Fibroblast of skin of back (primary cell): Measurements from ENCODE around the gene VEZF1.
"Not testable (repeated sequence)": the region's sequence is repeated elsewhere in the genome, so short reads cannot be mapped to it uniquely, and the experiment has no call there.

ENCODE experiments used
- DNase-seq: peaks from one replicate; pipeline ENCODE4 v3.0.0-alpha.2; 2013

VEZF1 gene

DNA sequence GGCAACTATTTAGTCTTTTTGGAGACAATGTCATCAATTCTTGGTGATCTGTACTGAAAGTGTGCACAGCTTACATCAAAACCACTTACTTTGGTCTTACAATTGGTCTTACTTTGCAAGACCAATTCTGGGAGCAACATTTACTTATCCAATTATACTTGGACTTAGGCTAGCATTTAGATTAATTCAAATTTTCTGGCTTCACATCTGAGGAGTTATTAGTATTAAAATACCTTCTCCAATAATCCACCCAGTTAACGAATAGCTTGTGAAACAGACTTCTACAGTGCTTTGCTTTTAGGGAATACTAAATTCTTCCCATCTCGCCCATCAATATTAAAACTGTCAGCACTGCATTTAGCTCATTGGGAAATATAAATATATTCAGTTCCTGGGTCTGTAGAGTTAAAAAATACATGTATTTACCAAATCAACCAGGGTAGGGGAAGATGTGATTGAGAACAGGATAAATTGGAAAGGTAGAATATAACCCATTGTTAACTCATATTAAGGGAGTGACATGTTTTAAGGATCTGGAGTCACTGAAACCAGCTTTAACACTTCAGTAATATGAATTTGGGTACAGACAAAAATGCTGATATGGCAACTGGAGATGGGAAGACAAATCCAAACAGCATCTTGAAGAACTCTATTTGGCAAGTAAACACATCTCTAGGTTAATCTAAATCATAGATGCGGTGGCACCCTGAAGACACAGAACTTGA is 9.2 kb upstream of the VEZF1 start:
- no peak for DNase-seq

DNA sequence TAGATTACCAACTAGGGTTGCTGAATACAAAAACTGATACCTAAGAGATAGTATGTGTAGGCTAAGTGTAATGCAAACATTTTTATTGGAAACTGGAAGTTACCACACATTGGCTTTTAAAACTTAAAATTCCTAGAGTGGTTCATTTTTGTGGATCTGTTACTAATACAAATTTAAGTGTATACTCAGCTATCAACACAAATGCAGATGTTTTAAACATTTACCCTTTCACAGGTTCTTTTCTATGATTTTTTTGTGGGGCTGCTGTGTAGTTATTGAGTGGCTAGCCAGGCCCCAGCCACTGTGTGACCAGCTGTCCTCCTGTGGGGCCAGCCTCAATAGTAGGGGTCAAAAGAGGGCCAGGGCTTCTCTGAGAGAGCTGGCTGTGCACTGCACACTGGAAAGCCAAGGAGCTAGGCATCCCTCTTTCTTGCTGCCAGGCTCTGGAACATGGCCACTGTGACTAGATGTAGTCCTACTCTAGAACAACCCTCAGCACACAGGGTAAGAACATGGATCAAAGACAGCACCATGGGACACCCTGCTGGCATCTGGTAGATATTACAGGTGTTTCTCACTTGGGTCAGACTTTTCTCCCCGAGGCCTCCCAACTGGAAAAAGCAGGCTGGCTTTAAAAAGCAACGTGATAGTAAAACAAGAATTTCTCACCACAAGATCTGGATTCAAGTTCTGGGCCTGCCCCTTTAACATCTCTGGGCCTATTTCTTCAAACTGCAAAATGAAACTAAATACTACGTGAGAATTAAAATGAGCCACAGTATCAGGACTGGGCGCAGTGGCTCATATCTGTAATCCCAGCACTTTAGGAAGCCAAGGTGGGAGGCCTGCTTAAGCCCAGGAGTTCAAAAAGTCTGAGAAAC is 7.3 kb upstream of the VEZF1 start:
- DNase-seq: peak; percentile 81

DNA sequence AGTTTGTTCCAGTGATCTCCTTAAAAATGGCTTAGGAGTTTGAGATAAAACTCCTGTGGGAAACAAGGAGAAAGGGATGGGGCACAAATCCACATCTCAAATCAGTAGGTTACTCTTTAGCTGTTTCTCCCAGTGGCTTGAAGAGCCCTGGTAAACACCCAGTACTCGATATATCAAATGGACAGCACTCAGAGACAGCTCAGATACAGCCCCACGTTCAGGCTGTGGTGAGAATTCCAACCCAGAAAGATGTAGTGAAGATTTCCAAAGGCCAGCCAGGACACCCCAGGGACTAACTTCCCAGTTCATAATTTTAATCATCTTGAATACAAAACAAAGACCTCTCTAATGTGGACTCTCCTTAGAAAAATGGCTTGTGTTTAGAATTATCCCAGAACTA is 6.4 kb upstream of the VEZF1 start:
- DNase-seq: no peak

DNA sequence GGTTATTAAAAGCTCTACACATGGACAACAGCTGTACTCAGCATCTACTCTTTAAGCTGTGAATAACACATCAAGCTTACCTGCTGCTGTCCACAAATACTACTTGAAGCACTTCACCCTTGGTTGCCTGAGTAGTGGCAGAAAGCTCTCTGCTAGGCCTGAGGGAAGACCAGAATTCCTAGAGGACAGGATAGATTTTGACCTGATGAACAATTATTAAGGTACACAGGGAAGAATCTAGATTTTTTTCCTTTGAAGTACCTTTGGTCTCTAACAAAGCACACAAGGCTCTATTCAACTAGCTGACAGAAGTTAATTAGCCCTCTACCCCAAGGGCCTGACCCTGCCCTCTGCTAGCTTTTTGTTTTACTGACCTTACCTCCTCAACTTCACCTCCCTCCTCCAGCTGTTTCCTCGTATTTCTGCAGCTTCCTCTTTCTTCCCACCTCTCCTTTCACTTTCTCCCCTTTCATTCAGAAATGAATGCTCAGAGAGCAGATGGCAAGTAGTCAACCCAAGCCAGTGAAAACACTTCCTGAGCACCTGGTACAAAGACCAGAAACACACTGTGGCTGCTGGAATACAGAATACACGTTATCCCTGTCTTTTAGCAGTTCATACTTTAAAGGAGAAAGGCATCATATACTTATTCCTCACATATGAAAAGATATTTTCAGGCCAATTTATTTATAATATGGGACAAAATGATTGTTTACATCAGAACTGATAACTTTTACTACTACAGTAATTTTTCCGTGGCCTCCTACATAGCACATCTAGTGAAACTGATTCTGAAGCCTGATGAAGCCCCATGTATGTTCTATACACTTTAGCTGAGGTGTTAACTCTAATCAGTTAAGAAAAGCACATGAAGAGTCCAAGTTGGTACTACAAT is 5.7 kb upstream of the VEZF1 start:
- no peak for DNase-seq

DNA sequence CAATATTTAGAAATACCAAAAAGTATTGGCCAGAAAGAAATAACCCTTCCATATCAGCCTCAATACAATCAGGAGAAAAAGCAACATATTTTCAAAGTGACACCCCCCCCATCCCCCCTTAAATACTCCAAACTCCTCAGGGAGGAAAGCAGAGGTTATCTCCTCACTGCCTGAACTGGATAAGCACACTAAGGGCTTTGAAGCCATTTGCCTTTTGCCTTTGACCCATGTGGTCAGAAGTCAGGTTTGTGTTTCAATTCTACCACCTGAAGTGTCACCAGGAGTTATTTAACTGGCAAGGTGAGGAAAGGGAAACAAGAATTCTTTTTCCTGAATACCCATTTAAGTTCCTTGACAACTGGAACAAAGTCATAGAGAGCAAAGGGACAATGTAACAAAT is 3.5 kb upstream of the VEZF1 start:
- no peak for DNase-seq

DNA sequence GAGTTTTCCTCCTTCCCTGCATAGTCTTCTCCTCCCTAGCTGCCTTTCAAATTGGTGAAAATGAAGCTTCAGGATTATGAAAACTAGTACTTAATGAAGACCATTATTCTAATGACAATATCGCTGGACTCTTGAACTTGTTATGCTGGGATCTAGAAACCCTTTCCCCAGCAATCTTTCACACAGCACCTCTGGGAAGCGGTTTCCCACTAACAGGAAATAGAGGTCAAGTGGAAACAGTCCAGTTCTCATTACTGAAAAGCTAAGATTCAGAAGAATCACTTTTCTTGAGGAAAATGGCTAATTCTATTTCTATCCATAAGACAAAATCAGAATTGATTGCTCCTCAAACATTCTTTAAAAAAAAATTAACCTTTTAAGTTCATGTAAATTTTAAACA is 2.0 kb upstream of the VEZF1 start:
- no peak for DNase-seq

DNA sequence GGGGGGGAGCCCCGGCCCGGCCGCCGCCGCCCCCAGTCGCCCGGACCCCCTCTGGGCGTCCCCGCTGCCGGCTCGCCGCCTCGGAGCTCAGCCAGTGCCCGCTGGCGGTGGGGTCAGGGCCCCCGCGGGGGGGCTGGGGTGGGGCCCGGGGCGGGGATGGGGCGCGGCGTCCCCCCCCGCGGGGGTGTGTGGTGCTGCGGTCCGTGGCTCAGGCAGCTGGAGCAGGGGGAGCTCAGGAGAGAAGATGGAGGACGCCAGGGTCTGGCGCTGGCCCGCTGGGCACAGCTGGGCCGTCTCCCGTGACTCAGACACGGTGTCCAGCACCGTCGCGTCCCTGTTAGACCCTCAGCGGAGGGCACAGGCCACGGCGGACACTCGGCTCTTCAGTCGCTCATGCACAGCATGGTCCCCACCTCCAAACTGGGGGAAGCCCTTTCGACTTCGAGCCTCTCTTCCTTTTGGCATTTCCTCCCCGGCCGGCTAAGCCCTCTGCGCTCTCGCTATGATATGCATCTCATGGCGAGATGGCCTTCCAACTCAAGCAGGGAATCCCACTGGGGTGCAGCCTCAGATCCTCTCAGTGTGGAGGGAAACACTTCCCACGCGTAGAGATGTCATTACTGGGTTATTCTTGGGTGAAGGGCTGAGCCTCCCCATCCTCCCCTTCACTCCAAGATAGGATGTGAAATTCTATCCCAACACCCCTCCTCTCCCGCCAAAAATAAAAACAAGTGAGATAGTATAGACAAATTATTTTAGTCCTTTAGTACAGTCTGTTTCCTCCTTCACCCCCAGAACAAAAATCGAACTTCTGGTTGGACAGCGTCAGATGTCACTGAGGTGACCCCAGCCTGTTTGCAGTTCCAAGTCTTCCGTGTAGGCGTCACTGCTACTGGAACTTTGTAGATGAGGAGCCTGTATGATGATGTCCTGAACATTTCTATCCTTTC is 522 bp upstream of the VEZF1 start:
- DNase-seq: peak; percentile 74

DNA sequence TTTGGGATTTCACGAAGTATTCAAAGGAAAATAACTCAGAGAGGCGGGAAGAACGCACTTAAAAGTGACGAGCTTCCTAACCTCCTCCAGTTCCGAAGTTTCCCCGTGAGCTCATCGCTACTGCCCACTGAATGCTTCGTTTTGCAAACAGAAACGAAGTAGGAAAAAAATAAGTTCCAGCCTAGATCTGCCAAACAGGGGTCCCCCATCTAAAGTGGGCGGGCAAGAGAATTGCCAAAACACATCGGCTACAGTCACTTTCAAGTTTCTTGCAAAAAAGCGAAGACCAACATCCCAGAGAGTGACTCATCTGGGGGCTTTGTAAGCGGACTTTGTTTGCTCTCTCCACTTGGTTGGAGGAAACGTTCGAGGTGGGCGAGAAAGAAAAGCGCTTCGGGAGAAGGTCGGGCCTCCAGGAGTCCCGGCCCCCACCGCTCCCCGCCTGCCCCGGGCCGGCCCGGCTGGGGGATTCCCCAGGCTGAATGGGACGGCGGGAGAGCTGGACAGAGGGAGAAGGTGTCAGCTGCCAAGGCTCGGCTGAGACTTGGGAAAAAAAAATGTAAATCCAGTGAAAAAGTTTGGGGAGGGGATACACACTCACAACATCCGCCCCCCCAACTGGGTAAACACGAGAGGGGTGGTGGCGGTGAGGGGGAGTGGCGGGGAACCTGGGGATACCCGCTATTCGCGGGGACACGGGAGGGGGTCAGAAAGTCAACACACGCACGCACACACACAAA is 1.0 kb downstream of the VEZF1 start:
- DNase-seq: peak; percentile 81

DNA sequence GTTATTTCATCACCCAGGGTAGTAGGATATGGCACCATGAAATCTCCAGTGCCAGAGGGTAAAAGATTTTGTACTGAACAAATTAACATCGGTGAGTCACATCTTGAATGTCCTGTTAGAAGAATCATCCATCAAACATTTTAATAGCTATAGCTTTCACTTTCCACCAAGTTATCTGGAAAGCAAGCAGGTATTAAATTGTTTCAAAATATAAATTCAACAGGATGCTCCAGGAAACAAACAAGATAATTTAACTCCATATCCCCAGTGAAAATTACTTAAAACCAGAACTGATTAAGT is 2.4 kb downstream of the VEZF1 start:
- peak; percentile 62 for DNase-seq

DNA sequence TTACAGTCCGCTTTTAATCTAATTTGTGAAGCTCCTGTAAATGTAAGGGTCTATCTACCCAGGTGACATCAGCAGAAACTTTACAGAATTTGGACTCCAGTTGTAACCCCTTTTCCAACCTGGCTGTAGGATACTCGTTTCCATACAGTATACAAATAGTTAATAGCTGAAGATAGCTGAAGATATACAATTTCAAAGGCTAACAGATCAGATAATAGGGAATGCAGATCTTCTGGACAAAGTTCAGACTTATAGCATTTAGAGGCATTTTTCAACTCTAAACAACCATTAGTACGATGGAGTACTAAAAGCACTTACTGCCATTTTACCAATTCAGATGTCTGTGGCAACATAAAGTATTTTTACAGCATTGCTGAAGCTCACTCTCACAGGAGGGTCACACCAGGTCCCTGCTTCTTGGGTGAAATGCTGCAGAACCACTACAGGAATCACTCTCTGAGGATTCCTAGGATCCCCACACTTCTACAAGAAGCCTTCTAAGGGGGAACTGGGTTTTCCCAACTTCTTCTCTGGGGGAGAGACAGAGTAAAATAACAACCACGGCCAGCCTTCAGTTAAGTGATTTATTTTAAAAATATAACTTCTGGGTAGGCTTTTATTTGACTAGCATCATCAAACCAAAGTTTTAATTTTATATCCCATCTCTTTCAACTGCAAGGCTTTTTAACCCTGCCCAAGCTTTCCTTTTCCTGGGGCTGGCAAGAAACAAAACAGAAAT is 2.9 kb downstream of the VEZF1 start:
- peak; percentile 13 for DNase-seq

DNA sequence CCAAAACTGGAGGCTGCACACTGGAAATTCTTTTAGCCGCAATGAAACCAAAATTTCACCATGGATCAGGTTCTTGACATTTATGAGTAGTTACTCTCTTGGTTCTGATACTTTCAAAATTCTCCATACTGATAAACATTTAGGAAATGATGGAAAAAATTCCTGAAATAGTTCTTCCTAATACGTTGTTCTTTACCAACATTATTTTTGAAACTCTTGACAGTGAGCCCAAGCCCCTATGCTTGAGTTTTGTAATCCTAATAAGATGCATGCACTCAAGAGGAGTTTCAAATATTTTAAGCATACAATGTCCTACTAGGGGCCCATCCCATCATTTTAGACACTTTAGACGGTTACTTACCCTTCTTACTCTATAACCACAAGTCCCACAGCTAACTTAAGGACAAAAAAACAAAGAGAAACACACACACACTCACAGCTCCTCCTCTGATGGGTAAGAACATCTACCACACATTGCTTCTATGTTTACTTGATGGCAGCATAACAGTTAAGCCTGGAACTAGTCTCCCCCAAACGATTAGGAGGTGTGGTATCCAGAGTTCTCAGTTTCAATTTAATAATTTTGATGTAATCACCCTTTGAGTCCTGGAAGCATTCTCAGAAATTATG is 3.7 kb downstream of the VEZF1 start:
- DNase-seq: peak; percentile 27

DNA sequence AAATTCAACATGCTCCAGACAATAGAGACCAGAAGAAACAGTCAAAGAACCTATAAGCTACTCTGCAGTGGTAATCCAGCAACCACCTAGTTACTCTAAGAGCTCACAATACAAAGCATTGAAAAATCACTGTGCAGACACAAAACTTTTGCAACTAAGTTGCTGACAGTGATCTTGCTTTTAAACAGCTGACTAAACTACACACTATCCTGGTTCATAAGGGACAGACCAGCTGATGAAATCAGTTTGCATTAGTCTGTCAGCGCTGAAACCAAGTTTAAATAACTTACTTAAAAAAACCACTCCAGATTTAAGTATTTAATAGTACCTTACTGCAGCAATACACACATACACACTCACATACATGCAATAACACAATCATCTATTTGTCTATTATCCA is 4.6 kb downstream of the VEZF1 start:
- DNase-seq: no peak

DNA sequence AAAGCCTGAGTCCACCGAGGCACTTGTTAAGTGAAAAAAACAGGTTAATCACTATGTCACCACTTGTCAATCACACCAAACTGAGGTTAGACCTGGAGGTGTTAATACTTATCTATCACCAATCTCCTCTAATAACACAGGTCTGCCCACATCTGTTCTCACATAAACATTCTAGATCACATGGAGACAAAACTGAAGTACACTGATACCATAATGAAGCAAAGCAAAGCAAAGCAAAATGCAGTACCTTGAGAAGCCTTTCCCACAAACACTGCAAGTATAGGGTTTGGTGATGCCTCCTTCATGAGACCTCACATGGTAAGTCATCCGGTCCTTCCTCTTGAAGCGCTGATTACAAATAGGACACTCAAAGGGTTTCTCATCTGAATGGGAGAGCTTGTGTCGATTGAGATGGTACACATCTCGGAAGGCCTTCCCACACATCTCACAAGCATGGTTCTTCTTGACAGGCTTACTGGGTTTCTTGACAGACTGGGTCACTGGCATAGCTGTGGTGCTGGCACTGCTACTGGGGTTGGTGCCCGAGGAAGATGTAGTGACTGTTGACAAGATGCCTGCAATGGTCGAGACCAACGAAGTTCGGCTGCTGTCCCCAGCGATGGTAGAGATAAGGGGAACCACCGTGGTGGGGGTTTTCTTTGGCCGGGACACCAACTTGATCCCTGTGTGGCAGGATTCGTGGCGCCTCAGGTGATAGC is 5.4 kb downstream of the VEZF1 start:
- no peak for DNase-seq

DNA sequence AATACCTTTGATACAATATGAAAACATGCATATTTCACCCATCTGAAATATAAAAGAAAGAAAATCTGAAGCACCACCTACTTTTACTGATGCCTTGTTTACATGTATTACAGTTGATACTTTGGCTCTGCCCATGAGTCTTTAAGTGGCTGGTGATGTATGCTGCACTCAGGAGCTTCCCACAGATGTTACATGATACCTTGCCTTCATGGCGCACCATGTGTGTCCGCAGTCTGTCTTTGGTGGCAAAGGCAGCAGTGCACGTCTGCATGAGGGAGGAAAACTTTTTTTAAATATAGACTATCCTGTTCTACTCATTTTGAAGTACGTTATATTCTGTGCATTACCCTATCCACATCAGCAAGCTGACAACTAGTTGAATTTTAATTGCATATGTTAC is 7.5 kb downstream of the VEZF1 start:
- no peak for DNase-seq

DNA sequence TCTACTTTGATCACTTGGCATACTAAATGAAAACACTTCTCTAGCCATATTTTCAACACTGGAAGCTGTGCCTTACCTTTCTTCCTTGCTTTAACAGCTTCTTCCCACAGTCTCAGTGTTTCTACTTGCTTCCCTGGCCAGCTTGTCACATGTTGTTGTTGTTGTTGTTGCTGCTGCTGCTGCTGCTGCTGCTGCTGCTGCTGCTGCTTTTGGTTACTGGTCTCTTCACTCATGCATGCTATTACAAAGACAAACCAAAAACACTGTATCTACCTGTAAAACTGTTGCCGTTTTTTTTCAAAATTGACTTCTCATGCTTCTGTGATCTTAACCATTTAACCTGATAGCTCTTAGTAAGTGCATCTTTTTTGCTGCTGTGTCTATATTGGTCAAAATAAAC is 9.0 kb downstream of the VEZF1 start:
- DNase-seq: no peak

DNA sequence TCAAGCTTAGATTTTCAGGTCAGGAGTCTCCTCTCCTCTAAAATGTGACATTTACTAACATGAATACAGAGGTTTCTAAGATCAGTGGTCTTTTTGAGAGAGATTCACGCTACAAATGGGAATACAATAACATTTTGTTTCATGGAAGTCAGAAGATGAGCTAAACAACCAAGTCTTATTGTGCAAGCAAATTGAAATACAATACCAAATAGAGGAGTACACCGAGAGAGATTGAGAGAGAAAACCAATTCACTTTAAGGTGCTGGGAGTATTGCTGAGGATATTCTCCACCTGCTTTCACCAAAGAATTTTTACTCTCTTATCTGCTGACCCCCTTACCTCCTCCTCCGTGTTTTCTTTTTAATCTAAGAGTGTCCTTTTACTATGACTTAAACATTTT is 11.5 kb downstream of the VEZF1 start:
- no peak for DNase-seq

DNA sequence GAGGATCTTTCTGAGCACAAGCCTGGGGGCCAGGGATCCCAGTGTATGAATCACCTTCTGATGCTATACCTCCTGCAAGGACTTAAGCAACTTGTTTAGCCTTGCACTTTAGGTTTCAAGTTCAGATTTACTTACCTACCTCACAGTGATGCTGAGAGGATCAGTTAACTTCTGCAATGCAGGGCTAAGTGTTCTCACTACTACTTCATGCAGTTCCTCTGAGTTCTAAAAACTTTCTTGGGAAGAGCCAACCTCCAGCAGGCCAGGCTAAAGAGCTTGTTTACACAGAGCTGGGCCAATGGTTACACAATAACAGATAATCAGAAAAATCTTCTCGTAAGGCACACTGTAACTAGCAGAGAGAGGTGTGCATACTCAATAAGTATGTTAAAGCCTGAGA is 13.0 kb downstream of the VEZF1 start:
- no peak for DNase-seq

DNA sequence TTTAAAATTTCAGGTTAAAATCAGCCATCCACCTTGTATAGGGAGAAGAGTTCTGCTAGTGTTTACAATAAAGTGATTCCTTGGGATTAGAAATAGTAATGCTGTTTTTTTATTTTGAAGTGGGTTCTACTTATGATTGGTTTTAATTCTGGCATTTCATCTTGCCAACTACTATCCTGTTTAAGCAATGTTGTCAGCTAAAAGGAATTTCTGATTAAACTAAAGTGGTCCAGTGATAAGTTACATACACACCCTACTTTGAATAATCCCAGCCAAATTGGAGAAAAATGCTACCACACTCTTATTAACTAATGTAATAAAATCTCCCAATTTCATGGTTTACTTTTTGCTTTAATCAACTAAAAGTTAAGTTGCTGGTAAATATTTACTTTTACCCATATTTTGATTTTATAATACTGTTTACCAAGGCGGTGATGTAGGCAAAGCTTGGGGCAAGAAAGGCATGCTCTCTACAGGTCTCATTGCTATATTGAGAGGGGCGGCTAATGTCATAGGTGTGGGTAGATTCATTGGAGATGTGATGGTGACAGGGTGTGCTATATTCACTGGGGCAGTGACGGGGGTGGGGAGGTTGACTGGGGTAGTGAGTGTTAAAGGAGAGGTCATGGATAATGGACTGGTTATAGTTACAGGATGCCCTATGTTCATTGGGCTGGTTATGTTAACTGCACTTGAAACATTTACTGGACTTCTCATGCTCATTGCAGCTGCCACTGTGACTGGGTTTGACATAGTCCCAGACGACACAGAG is 13.8 kb downstream of the VEZF1 start:
- DNase-seq: not testable (repeated sequence)

DNA sequence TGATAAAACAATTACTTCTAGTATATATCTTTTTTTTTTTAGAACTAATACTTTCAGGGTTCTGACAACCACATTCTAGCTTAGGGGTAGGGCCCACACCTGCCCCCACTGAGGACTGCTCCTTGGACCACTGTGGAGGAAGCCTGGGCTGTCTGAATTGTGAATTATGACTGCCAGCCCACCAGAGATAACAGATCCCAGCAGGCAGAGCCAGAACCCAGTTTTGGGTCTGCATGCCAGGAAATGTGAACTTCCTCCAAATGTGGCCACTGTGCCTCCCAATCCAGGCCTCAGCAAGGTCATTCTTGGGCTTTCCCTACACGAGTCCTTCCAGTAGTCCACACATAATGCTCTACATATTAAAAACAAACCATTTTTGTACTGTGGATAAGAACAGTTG is 15.9 kb downstream of the VEZF1 start:
- DNase-seq: no peak
